Peyer's patch (tissue), 4 donors: Measurements from ENCODE around the gene RASGRP2. TPM values are rescaled to one million over a fixed set of nuclear protein-coding genes. Genes with fewer than 3 reads are reported as not detected.

Experiments used
- DNase-seq, 3 donors: peaks; one replicate each; pipeline ENCODE4 v3.0.0-alpha.2; 2017 to 2019
- H3K27ac ChIP-seq, 4 donors: fragments of 200-600 bp; sonication (generic); one replicate each; pipeline ENCODE4 v1.5.1; 2016 to 2019
- H3K27me3 ChIP-seq, 2 donors: fragments of 200-600 bp; sonication (generic); one replicate each; pipeline ENCODE4 v1.5.1; 2019
- H3K36me3 ChIP-seq, 3 donors: fragments of 200-600 bp; sonication (generic); one replicate each; pipeline ENCODE4 v1.5.1; 2016 to 2019
- H3K4me1 ChIP-seq, 4 donors: fragments of 200-600 bp; sonication (generic); one replicate each; pipeline ENCODE4 v1.5.1; 2016 to 2019
- H3K4me3 ChIP-seq, 4 donors: fragments of 200-600 bp; sonication (generic); 1 replicate in 3 of 4; 2 replicates in 1 of 4; pipeline ENCODE4 v1.5.1; 2016 to 2019; ENCODE audit warnings: mild to moderate bottlenecking in 1 of 4
- H3K9me3 ChIP-seq, 4 donors: fragments of 200-600 bp; sonication (generic); one replicate each; pipeline ENCODE4 v1.5.1; 2016 to 2019; ENCODE audit warnings: mild to moderate bottlenecking in 1 of 4
- POLR2A ChIP-seq, 2 donors: fragments of 450-650 bp; IDR thresholded peaks; one replicate each; pipeline ENCODE4 v1.5.1; 2017; ENCODE audit warnings: antibody characterized with exemption in 2 of 2, mild to moderate bottlenecking in 2 of 2, moderate library complexity in 2 of 2
- total RNA-seq, 4 donors: library from RNA; depleted of rRNA; stranded (reverse); fragments of >200 nt; gene quantifications; one replicate each; pipeline ENCODE4 v1.1.0, GENCODE V29; 2016
- TF ChIP-seq, protein P1 (sequence below), 6 experiments: fragments of 450-650 bp in 4 of 6; fragments of 200-600 bp in 2 of 6; sonication (generic) in 1 of 6; IDR thresholded peaks; one replicate each; pipeline ENCODE4 v1.5.1; 2017 to 2019; ENCODE audit warnings: antibody characterized with exemption in 6 of 6, mild to moderate bottlenecking in 3 of 6, moderate library complexity in 1 of 6

Gene RASGRP2
- total RNA-seq, 4 donors from 2014 or later = 11.5 to 210 (median 16.0) TPM

- Histone ChIP-seq H3K27ac (no peak overlapping the region), H3K9me3 (no peaks in the 10 kb centered on the region), H3K4me3 (no peak overlapping the region), H3K4me1 (no peaks in the 10 kb centered on the region), H3K36me3 (no peaks in the 10 kb centered on the region), H3K27me3 (no peaks in the 10 kb centered on the region)
- no peak for DNase-seq
- TF ChIP-seq, protein P1, sequence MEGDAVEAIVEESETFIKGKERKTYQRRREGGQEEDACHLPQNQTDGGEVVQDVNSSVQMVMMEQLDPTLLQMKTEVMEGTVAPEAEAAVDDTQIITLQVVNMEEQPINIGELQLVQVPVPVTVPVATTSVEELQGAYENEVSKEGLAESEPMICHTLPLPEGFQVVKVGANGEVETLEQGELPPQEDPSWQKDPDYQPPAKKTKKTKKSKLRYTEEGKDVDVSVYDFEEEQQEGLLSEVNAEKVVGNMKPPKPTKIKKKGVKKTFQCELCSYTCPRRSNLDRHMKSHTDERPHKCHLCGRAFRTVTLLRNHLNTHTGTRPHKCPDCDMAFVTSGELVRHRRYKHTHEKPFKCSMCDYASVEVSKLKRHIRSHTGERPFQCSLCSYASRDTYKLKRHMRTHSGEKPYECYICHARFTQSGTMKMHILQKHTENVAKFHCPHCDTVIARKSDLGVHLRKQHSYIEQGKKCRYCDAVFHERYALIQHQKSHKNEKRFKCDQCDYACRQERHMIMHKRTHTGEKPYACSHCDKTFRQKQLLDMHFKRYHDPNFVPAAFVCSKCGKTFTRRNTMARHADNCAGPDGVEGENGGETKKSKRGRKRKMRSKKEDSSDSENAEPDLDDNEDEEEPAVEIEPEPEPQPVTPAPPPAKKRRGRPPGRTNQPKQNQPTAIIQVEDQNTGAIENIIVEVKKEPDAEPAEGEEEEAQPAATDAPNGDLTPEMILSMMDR (IDR thresholded peaks at IDR 0.05) = no peak
- TF ChIP-seq POLR2A (IDR thresholded peaks at IDR 0.05) = no peak
Measured at GRCh38 chr11:64681171-64681570, 62.8 kb downstream of the RASGRP2 start.

DNA sequence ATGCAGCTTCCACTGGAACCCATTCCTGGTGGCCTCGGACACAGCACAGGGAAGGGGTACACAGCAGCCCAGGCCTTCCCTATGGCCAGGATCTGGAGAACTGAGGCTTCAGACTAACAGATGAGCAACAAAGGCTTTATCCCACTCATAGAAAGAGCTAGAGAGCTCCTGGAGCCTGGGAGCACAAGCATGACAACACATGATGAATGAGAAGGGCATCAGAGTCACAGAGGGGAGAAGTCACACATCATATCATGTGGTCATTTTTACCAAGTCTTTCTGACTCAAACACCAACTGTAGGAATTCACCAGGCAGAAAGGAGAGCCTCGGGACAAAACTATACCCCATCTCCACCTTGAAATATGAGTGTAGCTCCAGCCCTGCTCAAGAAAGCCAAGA, 64.1 kb downstream of the RASGRP2 start:
- Histone ChIP-seq H3K36me3 (no peaks in the 10 kb centered on the region), H3K27ac (no peak overlapping the region), H3K27me3 (peaks cover 0 to 3% of the 10 kb centered on the region in 2 donors), H3K4me3 (no peak overlapping the region), H3K9me3 (no peaks in the 10 kb centered on the region), H3K4me1 (peaks cover 0 to 10% (median 0%) of the 10 kb centered on the region in 4 donors)
- DNase-seq = no peak
- no peak for TF ChIP-seq POLR2A (IDR thresholded peaks at IDR 0.05)

DNA sequence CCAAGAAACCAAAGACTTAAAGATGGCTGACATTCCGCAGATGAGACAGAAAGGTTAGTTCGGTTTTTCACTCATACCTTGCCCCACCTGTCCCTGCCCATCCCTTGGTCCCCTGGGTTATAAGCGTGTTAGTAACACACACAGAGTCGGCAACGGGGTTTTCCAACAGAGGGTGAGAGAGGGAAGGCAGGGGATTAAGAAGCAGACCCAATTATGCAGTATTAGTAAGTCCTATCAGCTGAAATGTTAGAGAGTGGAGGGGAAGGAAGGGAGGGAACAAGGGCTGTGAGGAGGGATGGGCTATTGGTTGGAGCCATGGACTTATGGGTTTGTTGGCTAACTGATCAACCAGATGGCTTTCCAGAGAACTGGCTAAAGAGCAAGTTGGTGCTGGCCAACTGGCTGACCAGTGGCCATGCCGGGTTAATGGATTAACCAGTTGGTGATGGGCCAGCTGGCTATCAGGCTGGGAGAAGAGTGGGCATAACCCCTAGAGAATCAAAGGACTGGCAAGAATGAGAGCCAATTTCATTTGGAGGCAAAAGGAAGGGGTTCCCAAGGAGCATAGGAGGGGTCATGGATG, 66.4 kb downstream of the RASGRP2 start:
- Histone ChIP-seq H3K36me3 (no peaks in the 10 kb centered on the region), H3K27me3 (peaks cover 0 to 3% of the 10 kb centered on the region in 2 donors), H3K9me3 (no peaks in the 10 kb centered on the region), H3K27ac (no peak overlapping the region), H3K4me1 (peaks cover 0 to 10% (median 0%) of the 10 kb centered on the region in 4 donors), H3K4me3 (no peak overlapping the region)
- DNase-seq = no peak
- no peak for TF ChIP-seq POLR2A (IDR thresholded peaks at IDR 0.05)
- TF ChIP-seq, protein P1 (IDR thresholded peaks at IDR 0.05) = no peak

Other genes with a start within 250 kb of the RASGRP2 start
- gene SLC22A11, start 188.2 kb downstream of the RASGRP2 start, total RNA-seq = not detected
- gene SLC22A12, start 152.9 kb downstream of the RASGRP2 start, total RNA-seq = not detected
- 1 to 10 TPM; 1.6 to 4.2 (median 3.0) TPM for gene NRXN2, start 20.9 kb downstream of the RASGRP2 start, total RNA-seq
- 1 to 10 TPM in 3 of 4 donors, not detected in 1; 2.4 to 5.0 (median 2.5) TPM for gene PYGM, start 15.8 kb upstream of the RASGRP2 start, total RNA-seq
- 100 to 1,000 TPM; 247 to 621 (median 392) TPM for gene SF1, start 34.4 kb upstream of the RASGRP2 start, total RNA-seq
- gene MAP4K2, start 59.1 kb upstream of the RASGRP2 start, total RNA-seq = 10 to 100 TPM in 3 of 4 donors, 1 to 10 TPM in 1; 3.3 to 34.7 (median 20.3) TPM
- gene MEN1, start 66.4 kb upstream of the RASGRP2 start, total RNA-seq = 10 to 100 TPM; 20.3 to 47.0 (median 31.9) TPM
- gene CDC42BPG, start 100.5 kb upstream of the RASGRP2 start, total RNA-seq = 10 to 100 TPM; 25.6 to 78.6 (median 52.1) TPM
- 100 to 1,000 TPM in 2 of 4 donors, 10 to 100 TPM in 2; 56.2 to 185 (median 98.6) TPM for gene EHD1, start 134.5 kb upstream of the RASGRP2 start, total RNA-seq
- gene ATG2A, start 173.1 kb upstream of the RASGRP2 start, total RNA-seq = 10 to 100 TPM; 38.8 to 79.6 (median 66.6) TPM
- gene PPP2R5B, start 180.5 kb upstream of the RASGRP2 start, total RNA-seq = 10 to 100 TPM; 20.0 to 46.2 (median 22.5) TPM
- gene GPHA2, start 191.8 kb upstream of the RASGRP2 start, total RNA-seq = not detected
- gene MAJIN, start 228.0 kb upstream of the RASGRP2 start, total RNA-seq = not detected